G401 (cell line): ENCODE data around the gene TMEM233. TPM values are rescaled to one million over a fixed set of nuclear protein-coding genes. Genes with fewer than 3 reads are reported as not detected.

Source experiments
- DNase-seq: peaks from one replicate; pipeline ENCODE4 v3.0.0-alpha.2; 2015; ENCODE audit warnings: low spot score
- in situ Hi-C: cut with HindIII; loops from 2 replicates; pipeline ENCODE4 v1.10.0; 2016; ENCODE audit warnings: low sequenced_read_pairs, mixed read lengths
- total RNA-seq: library from RNA; depleted of rRNA; stranded (reverse); fragments of >200 nt; shearing (Covaris generic); gene quantifications from 2 replicates; pipeline ENCODE4 v1.2.3, GENCODE V29; 2014

The TMEM233 gene
- total RNA-seq, 1 experiment from 2014 or later: not detected

GRCh38 chr12:119672194-119672593 lies 78.6 kb downstream of the TMEM233 start:
- in situ Hi-C loops: no loop called here
- DNase-seq: no peak

- DNase-seq: no peak
- in situ Hi-C loops: no loop called here
Measured at GRCh38 chr12:119673634-119674033, 80.1 kb downstream of the TMEM233 start.

GRCh38 chr12:119674560-119674959 lies 81.0 kb downstream of the TMEM233 start:
- DNase-seq: no peak
- in situ Hi-C loops: no loop called here

GRCh38 chr12:119676022-119676421 lies 82.4 kb downstream of the TMEM233 start:
- in situ Hi-C loops: no loop called here
- DNase-seq: no peak

GRCh38 chr12:119676573-119676972 lies 83.0 kb downstream of the TMEM233 start:
- no peak for DNase-seq
- in situ Hi-C loops: no loop called here

- no peak for DNase-seq
- in situ Hi-C loops: no loop called here
Measured at GRCh38 chr12:119678459-119678858, 84.9 kb downstream of the TMEM233 start.

- in situ Hi-C loops: no loop called here
- DNase-seq: no peak
Measured at GRCh38 chr12:119679081-119679480, 85.5 kb downstream of the TMEM233 start.

- no peak for DNase-seq
- in situ Hi-C loops: no loop called here
Measured at GRCh38 chr12:119679490-119679889, 85.9 kb downstream of the TMEM233 start.

- DNase-seq: no peak
- in situ Hi-C loops: no loop called here
Measured at GRCh38 chr12:119681111-119681510, 87.5 kb downstream of the TMEM233 start.

- in situ Hi-C loops: no loop called here
Measured at GRCh38 chr12:119681728-119682638, 88.4 kb downstream of the TMEM233 start.

GRCh38 chr12:119682639-119683252 lies 89.2 kb downstream of the TMEM233 start:
- DNase-seq: no peak
- in situ Hi-C loops: no loop called here

More at GRCh38 chr12:119681728-119682638, 88.4 kb downstream of the TMEM233 start:
- DNase-seq: no peak

GRCh38 chr12:119683413-119683812 lies 89.8 kb downstream of the TMEM233 start:
- no peak for DNase-seq
- in situ Hi-C loops: no loop called here

GRCh38 chr12:119683816-119684215 lies 90.2 kb downstream of the TMEM233 start:
- in situ Hi-C loops: no loop called here
- no peak for DNase-seq

GRCh38 chr12:119684711-119685369 lies 91.3 kb downstream of the TMEM233 start:
- no peak for DNase-seq
- in situ Hi-C loops: no loop called here

- no peak for DNase-seq
- in situ Hi-C loops: no loop called here
Measured at GRCh38 chr12:119685375-119685774, 91.8 kb downstream of the TMEM233 start.

GRCh38 chr12:119686355-119686754 lies 92.8 kb downstream of the TMEM233 start:
- DNase-seq: no peak
- in situ Hi-C loops: no loop called here

- DNase-seq: no peak
- in situ Hi-C loops: no loop called here
Measured at GRCh38 chr12:119686776-119687175, 93.2 kb downstream of the TMEM233 start.

GRCh38 chr12:119687406-119687805 lies 93.8 kb downstream of the TMEM233 start:
- in situ Hi-C loops: no loop called here
- no peak for DNase-seq

GRCh38 chr12:119687879-119688278 lies 94.3 kb downstream of the TMEM233 start:
- no peak for DNase-seq
- in situ Hi-C loops: no loop called here

- in situ Hi-C loops: no loop called here
- DNase-seq: no peak
Measured at GRCh38 chr12:119689935-119690500, 96.4 kb downstream of the TMEM233 start.
